HUES48 (cell line): ENCODE data around the gene HMOX2.

Source experiments
- H3K27ac ChIP-seq: one replicate; pipeline ENCODE4 v1.7.0; 2013; ENCODE audit warnings: low read depth, low read length, inconsistent platforms
- H3K27me3 ChIP-seq: 2 replicates; pipeline ENCODE4 v1.6.1; 2013; ENCODE audit warnings: mild to moderate bottlenecking, low read length; ENCODE audit not compliant: control insufficient read depth, insufficient read depth
- H3K36me3 ChIP-seq: 2 replicates; pipeline ENCODE4 v1.6.1; 2013; ENCODE audit warnings: low read length; ENCODE audit not compliant: control insufficient read depth, insufficient read depth
- H3K4me1 ChIP-seq: 2 replicates; pipeline ENCODE4 v1.6.1; 2013; ENCODE audit warnings: mild to moderate bottlenecking, low read length; ENCODE audit not compliant: control insufficient read depth, insufficient read depth
- H3K4me3 ChIP-seq: 2 replicates; pipeline ENCODE4 v1.5.1; 2013; ENCODE audit warnings: mild to moderate bottlenecking, low read depth, low read length
- H3K9ac ChIP-seq: 2 replicates; pipeline ENCODE4 v1.6.1; 2013; ENCODE audit warnings: mild to moderate bottlenecking, low read depth, low read length, moderate library complexity
- H3K9me3 ChIP-seq: 2 replicates; pipeline ENCODE4 v1.6.1; 2013; ENCODE audit warnings: low read length; ENCODE audit not compliant: control insufficient read depth, insufficient read depth

Gene HMOX2

GRCh38 chr16:4538350-4539235 lies 62.4 kb downstream of the HMOX2 start, which contains the start of gene CDIP1:
Gene CDIP1 (minus strand): TSS chr16:4538773. CDS start chr16:4514130, 24,643 bp downstream.
- Histone ChIP-seq H3K9ac (peak within 1 kb of the TSS; percentile 69), H3K27me3 (peaks cover 13% of the 10 kb centered on the region), H3K9me3 (peaks cover 7% of the 10 kb centered on the region), H3K4me3 (peak within 1 kb of the TSS; percentile 72), H3K4me1 (peaks cover 19% of the 10 kb centered on the region), H3K36me3 (0 out of 2 replicates have a peak, but pooled peaks cover 6% of the 10 kb centered on the region), H3K27ac (peak within 1 kb of the TSS; percentile 96)

- no peak overlapping the region for H3K27ac ChIP-seq
- H3K36me3 ChIP-seq: 0 out of 2 replicates have a peak, but pooled peaks cover 6% of the 10 kb centered on the region
- H3K9me3 ChIP-seq: peaks cover 7% of the 10 kb centered on the region
- H3K27me3 ChIP-seq: peaks cover 13% of the 10 kb centered on the region
- H3K9ac ChIP-seq: no peak overlapping the region
- H3K4me3 ChIP-seq: no peak overlapping the region
- peaks cover 19% of the 10 kb centered on the region for H3K4me1 ChIP-seq
These were observed 63.6 kb downstream of the HMOX2 start for GRCh38 chr16:4539716-4540284.

GRCh38 chr16:4544473-4544872 lies 68.3 kb downstream of the HMOX2 start:
- H3K27ac ChIP-seq: no peak overlapping the region
- peaks cover 7% of the 10 kb centered on the region for H3K27me3 ChIP-seq
- no peak overlapping the region for H3K4me3 ChIP-seq
- H3K36me3 ChIP-seq: no peaks in the 10 kb centered on the region
- no peaks in the 10 kb centered on the region for H3K9me3 ChIP-seq
- H3K4me1 ChIP-seq: no peaks in the 10 kb centered on the region
- H3K9ac ChIP-seq: no peak overlapping the region

GRCh38 chr16:4548124-4548523 lies 71.9 kb downstream of the HMOX2 start:
- no peaks in the 10 kb centered on the region; the same call in 1 of the 2 replicates for H3K4me1 ChIP-seq
- H3K27me3 ChIP-seq: no peaks in the 10 kb centered on the region
- H3K9me3 ChIP-seq: no peaks in the 10 kb centered on the region

GRCh38 chr16:4550591-4550990 lies 74.4 kb downstream of the HMOX2 start:
- H3K36me3 ChIP-seq: no peaks in the 10 kb centered on the region
- H3K9me3 ChIP-seq: no peaks in the 10 kb centered on the region
- no peak overlapping the region for H3K27ac ChIP-seq
- no peak overlapping the region for H3K4me3 ChIP-seq
- H3K9ac ChIP-seq: no peak overlapping the region
- no peaks in the 10 kb centered on the region for H3K27me3 ChIP-seq
- H3K4me1 ChIP-seq: peaks cover 5% of the 10 kb centered on the region; the same call in 1 of the 2 replicates

More at GRCh38 chr16:4548124-4548523, 71.9 kb downstream of the HMOX2 start:
- no peak overlapping the region for H3K9ac ChIP-seq
- no peak overlapping the region for H3K4me3 ChIP-seq
- H3K27ac ChIP-seq: no peak overlapping the region
- no peaks in the 10 kb centered on the region for H3K36me3 ChIP-seq

- no peak overlapping the region for H3K27ac ChIP-seq
- H3K9ac ChIP-seq: no peak overlapping the region
- no peak overlapping the region for H3K4me3 ChIP-seq
- no peaks in the 10 kb centered on the region for H3K36me3 ChIP-seq
- peaks cover 5% of the 10 kb centered on the region; the same call in 1 of the 2 replicates for H3K4me1 ChIP-seq
- no peaks in the 10 kb centered on the region for H3K27me3 ChIP-seq
- H3K9me3 ChIP-seq: no peaks in the 10 kb centered on the region
These were observed 76.3 kb downstream of the HMOX2 start for GRCh38 chr16:4552541-4552940.

GRCh38 chr16:4556112-4556511 lies 79.9 kb downstream of the HMOX2 start, which contains the start of gene C16orf96:
Gene C16orf96 (plus strand): TSS chr16:4556340. CDS start chr16:4556490, 150 bp downstream.
- Histone ChIP-seq H3K9ac (no peak within 1 kb of the TSS), H3K27ac (no peak within 1 kb of the TSS), H3K36me3 (no peaks in the 10 kb centered on the region), H3K27me3 (no peaks in the 10 kb centered on the region), H3K4me1 (peaks cover 5% of the 10 kb centered on the region; the same call in 1 of the 2 replicates), H3K9me3 (no peaks in the 10 kb centered on the region), H3K4me3 (no peak within 1 kb of the TSS)

- no peak overlapping the region for H3K27ac ChIP-seq
- H3K4me1 ChIP-seq: peaks cover 5% of the 10 kb centered on the region; the same call in 1 of the 2 replicates
- no peaks in the 10 kb centered on the region for H3K36me3 ChIP-seq
- no peaks in the 10 kb centered on the region for H3K27me3 ChIP-seq
- H3K4me3 ChIP-seq: no peak overlapping the region
- H3K9ac ChIP-seq: no peak overlapping the region
- no peaks in the 10 kb centered on the region for H3K9me3 ChIP-seq
These were observed 80.4 kb downstream of the HMOX2 start for GRCh38 chr16:4556580-4556979.

- H3K27ac ChIP-seq: no peak overlapping the region
- no peaks in the 10 kb centered on the region for H3K36me3 ChIP-seq
- H3K4me3 ChIP-seq: no peak overlapping the region
- H3K9ac ChIP-seq: no peak overlapping the region
- H3K27me3 ChIP-seq: no peaks in the 10 kb centered on the region
- H3K9me3 ChIP-seq: no peaks in the 10 kb centered on the region
- peaks cover 5% of the 10 kb centered on the region; the same call in 1 of the 2 replicates for H3K4me1 ChIP-seq
These were observed 81.8 kb downstream of the HMOX2 start for GRCh38 chr16:4557973-4558372.
